ENCODE measurements around the gene LEF1. TPM values are rescaled to one million over a fixed set of nuclear protein-coding genes. Genes with fewer than 3 reads are reported as not detected.

Gene LEF1
- polyA plus RNA-seq, 6 donors from 2014 or later, result 4.9 to 27.9 (median 9.0) TPM

DNA sequence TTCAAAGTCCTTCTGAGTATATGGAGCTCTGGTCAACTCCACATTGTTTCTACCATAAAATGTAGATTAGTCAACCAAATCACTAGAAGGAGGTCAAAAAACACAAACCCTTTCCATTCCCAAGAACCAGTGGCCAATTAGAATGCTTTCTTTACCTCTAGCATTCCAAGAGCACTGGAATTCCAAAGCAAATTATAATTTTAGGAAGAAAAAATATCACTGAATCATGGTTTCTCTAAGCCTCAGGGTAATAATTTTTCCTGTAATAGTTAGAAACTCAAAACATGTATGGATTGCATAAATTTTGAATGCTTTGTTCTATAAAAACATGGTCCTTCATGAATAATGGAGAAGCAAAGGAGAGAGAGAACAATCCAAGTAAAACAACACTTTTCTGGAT, 39.5 kb downstream of the LEF1 start:
- no peaks in the 10 kb centered on the region for H3K36me3 Mint-ChIP-seq
- H3K27ac Mint-ChIP-seq, result no peak overlapping the region
- DNase-seq (no peak), ATAC-seq (ENCODE audit: low read depth in 2 of 2) (no peak)
- H3K4me1 Mint-ChIP-seq, result peaks cover 0 to 15% (median 0%) of the 10 kb centered on the region in 3 donors
- H3K27me3 Mint-ChIP-seq, result peaks cover 0 to 8% (median 5%) of the 10 kb centered on the region in 3 donors
- no peak overlapping the region for H3K4me3 Mint-ChIP-seq
- H3K9me3 Mint-ChIP-seq, result no peaks in the 10 kb centered on the region

- no peak overlapping the region for H3K27ac Mint-ChIP-seq
- H3K27me3 Mint-ChIP-seq, result peaks cover 0 to 4% (median 0%) of the 10 kb centered on the region in 3 donors
- ATAC-seq (ENCODE audit: low read depth in 2 of 2) (no peak), DNase-seq (no peak)
- peaks cover 0 to 15% (median 0%) of the 10 kb centered on the region in 3 donors for H3K4me1 Mint-ChIP-seq
- H3K36me3 Mint-ChIP-seq, result no peaks in the 10 kb centered on the region
- peak overlapping the region in 1 of 8 donors; percentile 30 for H3K4me3 Mint-ChIP-seq
- H3K9me3 Mint-ChIP-seq, result no peaks in the 10 kb centered on the region
These were observed 41.9 kb downstream of the LEF1 start for GRCh38 chr4:108126806-108127205.

GRCh38 chr4:108120789-108121188, 47.9 kb downstream of the LEF1 start:
- H3K4me3 Mint-ChIP-seq, result no peak overlapping the region
- H3K36me3 Mint-ChIP-seq, result no peaks in the 10 kb centered on the region
- DNase-seq, result no peak
- no peak overlapping the region for H3K27ac Mint-ChIP-seq
- ATAC-seq (ENCODE audit: low read depth in 2 of 2), result no peak
- no peaks in the 10 kb centered on the region for H3K9me3 Mint-ChIP-seq
- peaks cover 10 to 17% (median 11%) of the 10 kb centered on the region in 3 donors for H3K4me1 Mint-ChIP-seq
- H3K27me3 Mint-ChIP-seq, result no peaks in the 10 kb centered on the region

DNA sequence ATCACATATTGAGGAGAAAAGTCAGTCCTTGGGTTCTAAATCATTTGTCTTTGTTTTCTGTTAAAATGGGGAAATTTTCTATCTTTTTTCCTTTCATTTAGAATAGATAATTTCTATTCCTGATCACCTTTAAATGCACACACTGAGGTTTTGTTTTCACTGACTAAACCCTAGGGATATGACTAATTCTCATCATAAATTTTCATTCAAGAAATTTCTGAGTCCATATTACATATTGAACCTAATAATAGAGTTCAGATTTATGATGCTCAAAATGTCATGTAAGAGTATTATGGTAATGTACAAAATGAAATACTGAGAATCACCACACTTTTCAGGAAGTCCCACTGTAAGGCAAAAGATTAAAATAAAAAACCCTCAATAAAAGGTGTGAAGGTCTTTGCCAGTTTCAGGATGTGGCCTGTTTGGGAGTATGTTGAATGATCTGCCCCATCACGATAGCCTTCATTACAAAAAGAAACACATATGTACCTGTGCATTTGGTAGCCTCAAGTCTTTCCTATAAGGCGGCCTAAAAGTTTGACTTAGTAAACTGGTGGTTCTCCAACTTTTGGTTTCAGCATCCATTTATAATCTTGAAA, 49.4 kb downstream of the LEF1 start:
- Mint-ChIP-seq H3K27ac (peak overlapping the region in 1 of 6 donors; percentile 36), H3K9me3 (no peaks in the 10 kb centered on the region), H3K27me3 (no peaks in the 10 kb centered on the region), H3K36me3 (no peaks in the 10 kb centered on the region), H3K4me3 (no peak overlapping the region), H3K4me1 (peaks cover 17 to 25% (median 18%) of the 10 kb centered on the region in 3 donors)
- ATAC-seq (ENCODE audit: low read depth in 2 of 2) (no peak), DNase-seq (no peak)

DNA sequence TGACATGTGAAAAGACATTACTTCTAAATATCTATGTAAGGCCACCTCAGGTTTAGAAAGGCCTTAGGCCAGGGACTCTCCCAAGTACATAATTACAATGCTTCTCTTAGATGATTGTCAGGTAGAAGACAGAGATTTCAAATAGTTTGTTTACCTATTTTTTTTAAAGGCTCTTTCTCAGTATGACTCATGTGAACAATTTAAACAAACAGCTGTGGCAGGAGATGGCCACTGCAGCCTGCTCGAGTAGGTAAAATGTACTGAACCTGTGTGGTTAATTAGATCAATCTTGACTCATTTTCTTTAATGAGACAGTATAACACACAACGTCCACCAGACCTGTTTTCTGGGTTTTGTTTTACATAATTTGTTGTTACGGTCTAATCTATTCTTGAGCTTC, 50.2 kb downstream of the LEF1 start:
- H3K36me3 Mint-ChIP-seq, result no peaks in the 10 kb centered on the region
- H3K4me3 Mint-ChIP-seq, result no peak overlapping the region
- DNase-seq (no peak), ATAC-seq (ENCODE audit: low read depth in 2 of 2) (no peak)
- H3K27ac Mint-ChIP-seq, result no peak overlapping the region
- no peaks in the 10 kb centered on the region for H3K9me3 Mint-ChIP-seq
- H3K4me1 Mint-ChIP-seq, result peaks cover 18 to 27% (median 19%) of the 10 kb centered on the region in 3 donors
- H3K27me3 Mint-ChIP-seq, result no peaks in the 10 kb centered on the region

GRCh38 chr4:108117418-108118182, 51.1 kb downstream of the LEF1 start:
- peaks cover 20 to 36% (median 23%) of the 10 kb centered on the region in 3 donors for H3K4me1 Mint-ChIP-seq
- no peak overlapping the region for H3K4me3 Mint-ChIP-seq
- H3K27ac Mint-ChIP-seq, result peak overlapping the region in 1 of 6 donors; percentile 18
- H3K9me3 Mint-ChIP-seq, result no peaks in the 10 kb centered on the region
- H3K27me3 Mint-ChIP-seq, result no peaks in the 10 kb centered on the region
- H3K36me3 Mint-ChIP-seq, result no peaks in the 10 kb centered on the region
- DNase-seq (no peak), ATAC-seq (ENCODE audit: low read depth in 2 of 2) (no peak)

DNA sequence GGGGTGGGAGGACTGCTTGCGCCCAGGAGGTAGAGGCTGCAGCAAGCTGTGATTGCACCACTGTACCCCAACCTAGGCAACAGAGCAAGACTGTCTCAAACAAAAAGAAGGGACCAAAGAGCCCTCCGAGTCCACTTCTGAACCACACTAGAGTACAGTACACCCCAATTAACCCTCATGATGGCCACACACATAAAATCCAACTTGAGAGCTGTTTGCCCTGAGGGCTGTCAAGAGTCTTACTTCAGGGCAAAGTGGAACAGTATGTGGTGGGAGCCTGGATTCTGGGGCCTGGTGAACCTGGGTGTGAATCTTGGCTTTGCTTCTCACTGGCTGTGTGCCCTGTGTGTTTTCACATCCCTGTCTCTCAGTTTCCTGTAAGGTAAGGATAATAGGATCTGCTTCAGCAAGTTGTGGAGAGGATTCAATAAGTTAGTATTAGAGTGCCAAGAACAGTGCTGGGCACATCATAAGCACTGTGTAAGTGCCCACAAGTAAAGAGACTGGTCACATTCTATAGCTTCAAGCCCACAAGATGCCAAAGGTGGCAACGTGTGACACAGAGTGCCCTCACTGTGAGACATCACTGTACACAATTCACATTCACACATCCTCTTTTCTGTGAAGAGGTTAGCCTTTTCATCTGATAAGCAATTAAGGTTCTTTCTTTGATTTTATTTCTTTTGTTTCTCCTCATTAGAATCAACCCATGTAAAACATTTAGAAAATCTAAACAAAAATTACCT, 52.1 kb downstream of the LEF1 start:
- H3K4me1 Mint-ChIP-seq, result peaks cover 20 to 36% (median 23%) of the 10 kb centered on the region in 3 donors
- H3K27ac Mint-ChIP-seq, result peak overlapping the region in 5 of 6 donors; percentile 4 to 72 (median 63)
- no peaks in the 10 kb centered on the region for H3K27me3 Mint-ChIP-seq
- H3K9me3 Mint-ChIP-seq, result no peaks in the 10 kb centered on the region
- no peak for DNase-seq
- H3K4me3 Mint-ChIP-seq, result peak overlapping the region in 2 of 8 donors; percentile 16 to 25
- peak; percentile 41 to 62 for ATAC-seq (ENCODE audit: low read depth in 2 of 2)
- H3K36me3 Mint-ChIP-seq, result no peaks in the 10 kb centered on the region

DNA sequence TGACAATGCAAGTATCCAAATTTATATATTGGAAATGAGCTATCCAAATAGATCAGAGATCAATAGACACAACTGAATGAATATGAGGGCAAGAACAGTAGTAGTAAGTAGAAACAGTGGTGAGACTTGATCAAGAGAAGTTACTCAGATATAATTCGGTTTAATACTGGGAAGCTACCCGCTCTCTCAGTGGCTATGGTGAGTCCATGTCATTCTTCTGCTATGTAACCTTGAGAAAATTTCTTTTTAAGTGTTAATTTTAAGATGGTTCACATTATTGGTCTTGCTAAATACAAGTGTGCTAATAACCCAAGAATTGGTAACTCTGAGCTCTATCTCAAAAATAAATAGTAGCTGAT, 53.6 kb downstream of the LEF1 start:
- Mint-ChIP-seq H3K4me3 (no peak overlapping the region), H3K4me1 (peaks cover 28 to 44% (median 30%) of the 10 kb centered on the region in 3 donors), H3K36me3 (no peaks in the 10 kb centered on the region), H3K27me3 (no peaks in the 10 kb centered on the region), H3K27ac (peak overlapping the region in 2 of 6 donors; percentile 21 to 72), H3K9me3 (no peaks in the 10 kb centered on the region)
- no peak for DNase-seq
- no peak for ATAC-seq (ENCODE audit: low read depth in 2 of 2)

- no peaks in the 10 kb centered on the region for H3K9me3 Mint-ChIP-seq
- peaks cover 34 to 51% (median 36%) of the 10 kb centered on the region in 3 donors for H3K4me1 Mint-ChIP-seq
- DNase-seq (no peak), ATAC-seq (ENCODE audit: low read depth in 2 of 2) (no peak)
- H3K36me3 Mint-ChIP-seq, result no peaks in the 10 kb centered on the region
- no peaks in the 10 kb centered on the region for H3K27me3 Mint-ChIP-seq
- H3K4me3 Mint-ChIP-seq, result no peak overlapping the region
- no peak overlapping the region for H3K27ac Mint-ChIP-seq
These were observed 54.2 kb downstream of the LEF1 start for GRCh38 chr4:108114503-108114902.

DNA sequence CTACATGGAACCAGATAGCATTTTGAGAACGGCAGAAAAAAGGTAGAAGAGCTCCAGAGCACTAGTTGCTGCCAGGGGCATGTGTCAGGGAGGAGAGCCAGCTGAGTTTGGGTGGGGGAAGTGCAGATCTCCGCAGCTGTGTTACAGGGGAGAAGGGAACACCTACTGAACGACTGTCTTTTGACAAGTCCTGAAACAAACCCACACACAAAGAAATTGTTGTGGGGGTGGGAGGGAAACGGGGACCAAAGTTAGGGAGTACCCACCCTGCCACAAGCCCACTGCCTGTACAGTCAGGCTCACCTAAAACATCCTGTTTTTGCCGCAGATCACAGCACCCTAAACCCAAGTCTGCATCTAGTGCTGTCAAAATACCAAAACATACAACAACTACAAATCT, 55.5 kb downstream of the LEF1 start:
- H3K4me3 Mint-ChIP-seq, result peak overlapping the region in 5 of 8 donors; percentile 20 to 68 (median 41)
- no peaks in the 10 kb centered on the region for H3K36me3 Mint-ChIP-seq
- H3K27ac Mint-ChIP-seq, result peak overlapping the region in 2 of 6 donors; percentile 20 to 54
- ATAC-seq (ENCODE audit: low read depth in 2 of 2) (peak; percentile 40 to 46), DNase-seq (no peak)
- no peaks in the 10 kb centered on the region for H3K27me3 Mint-ChIP-seq
- no peaks in the 10 kb centered on the region for H3K9me3 Mint-ChIP-seq
- peaks cover 34 to 53% (median 39%) of the 10 kb centered on the region in 3 donors for H3K4me1 Mint-ChIP-seq

GRCh38 chr4:108111781-108112180, 57.0 kb downstream of the LEF1 start:
- no peaks in the 10 kb centered on the region for H3K9me3 Mint-ChIP-seq
- ATAC-seq (ENCODE audit: low read depth in 2 of 2), result no peak
- no peak overlapping the region for H3K27ac Mint-ChIP-seq
- no peaks in the 10 kb centered on the region for H3K36me3 Mint-ChIP-seq
- H3K4me3 Mint-ChIP-seq, result no peak overlapping the region
- peaks cover 0 to 4% (median 0%) of the 10 kb centered on the region in 3 donors for H3K27me3 Mint-ChIP-seq
- peaks cover 32 to 51% (median 36%) of the 10 kb centered on the region in 3 donors for H3K4me1 Mint-ChIP-seq
- DNase-seq, result no peak

GRCh38 chr4:108110450-108110849, 58.3 kb downstream of the LEF1 start:
- Mint-ChIP-seq H3K4me1 (peaks cover 21 to 38% (median 24%) of the 10 kb centered on the region in 3 donors), H3K27me3 (peaks cover 0 to 8% (median 4%) of the 10 kb centered on the region in 3 donors), H3K9me3 (peaks cover 0 to 2% (median 0%) of the 10 kb centered on the region in 7 donors), H3K27ac (peak overlapping the region in 4 of 6 donors; percentile 9 to 92 (median 66)), H3K4me3 (peak overlapping the region in 5 of 8 donors; percentile 16 to 72 (median 40)), H3K36me3 (no peaks in the 10 kb centered on the region)
- ATAC-seq (ENCODE audit: low read depth in 2 of 2) (no peak), DNase-seq (no peak)

- peaks cover 18 to 33% (median 21%) of the 10 kb centered on the region in 3 donors for H3K4me1 Mint-ChIP-seq
- peaks cover 0 to 2% (median 0%) of the 10 kb centered on the region in 7 donors for H3K9me3 Mint-ChIP-seq
- DNase-seq, result no peak
- H3K27ac Mint-ChIP-seq, result peak overlapping the region in 4 of 6 donors; percentile 9 to 92 (median 61)
- H3K27me3 Mint-ChIP-seq, result peaks cover 0 to 8% (median 4%) of the 10 kb centered on the region in 3 donors
- no peak for ATAC-seq (ENCODE audit: low read depth in 2 of 2)
- H3K36me3 Mint-ChIP-seq, result no peaks in the 10 kb centered on the region
- H3K4me3 Mint-ChIP-seq, result peak overlapping the region in 7 of 8 donors; percentile 30 to 87 (median 40)
These were observed 58.7 kb downstream of the LEF1 start for GRCh38 chr4:108109997-108110416.
